Type B pancreatic cell (in vitro differentiated cells): ENCODE results near the gene JAZF1. TPM values are rescaled to one million over a fixed set of nuclear protein-coding genes. Genes with fewer than 3 reads are reported as not detected.

Experiments
- DNase-seq: peaks from one replicate; pipeline ENCODE4 v3.0.0; 2021; ENCODE audit warnings: mixed read lengths; ENCODE audit not compliant: unreplicated experiment; ENCODE audit errors: extremely low spot score
- H3K27ac Mint-ChIP-seq: 2 replicates; pipeline ENCODE4 v1.8.0; 2021; ENCODE audit warnings: mild to moderate bottlenecking, mixed read lengths
- H3K27me3 Mint-ChIP-seq: 2 replicates; pipeline ENCODE4 v1.8.0; 2021; ENCODE audit warnings: mixed read lengths
- H3K36me3 Mint-ChIP-seq: 2 replicates; pipeline ENCODE4 v1.8.0; 2021; ENCODE audit warnings: mixed read lengths
- H3K4me1 Mint-ChIP-seq: one replicate; pipeline ENCODE4 v1.8.0; 2021; ENCODE audit warnings: mixed read lengths; ENCODE audit not compliant: unreplicated experiment
- H3K4me3 Mint-ChIP-seq: 2 replicates; pipeline ENCODE4 v1.8.0; 2021; ENCODE audit warnings: mild to moderate bottlenecking, mixed read lengths
- H3K9me3 Mint-ChIP-seq: 2 replicates; pipeline ENCODE4 v1.8.0; 2021; ENCODE audit warnings: mixed read lengths
- CTCF ChIP-seq: fragments of 200-600 bp; sonication (generic); conservative IDR thresholded peaks from 2 replicates; pipeline ENCODE4 v1.5.0; 2021; ENCODE audit warnings: antibody characterized with exemption, mild to moderate bottlenecking
- total RNA-seq: library from RNA; stranded (reverse); gene quantifications from 2 replicates; pipeline ENCODE4 v1.2.1, GENCODE V29; 2021; ENCODE audit warnings: low replicate concordance

JAZF1 gene
- total RNA-seq, 1 donor from 2014 or later = 4.9 TPM

- H3K27ac Mint-ChIP-seq = no peak overlapping the region
- peaks cover 14% of the 10 kb centered on the region for H3K27me3 Mint-ChIP-seq
- no peaks in the 10 kb centered on the region for H3K4me1 Mint-ChIP-seq
- no peaks in the 10 kb centered on the region for H3K9me3 Mint-ChIP-seq
- no peak overlapping the region for H3K4me3 Mint-ChIP-seq
- DNase-seq = no peak
- TF ChIP-seq CTCF = peak; percentile 91
- H3K36me3 Mint-ChIP-seq = no peaks in the 10 kb centered on the region
Observed at GRCh38 chr7:28020302-28020940, 160.2 kb downstream of the JAZF1 start.

DNA sequence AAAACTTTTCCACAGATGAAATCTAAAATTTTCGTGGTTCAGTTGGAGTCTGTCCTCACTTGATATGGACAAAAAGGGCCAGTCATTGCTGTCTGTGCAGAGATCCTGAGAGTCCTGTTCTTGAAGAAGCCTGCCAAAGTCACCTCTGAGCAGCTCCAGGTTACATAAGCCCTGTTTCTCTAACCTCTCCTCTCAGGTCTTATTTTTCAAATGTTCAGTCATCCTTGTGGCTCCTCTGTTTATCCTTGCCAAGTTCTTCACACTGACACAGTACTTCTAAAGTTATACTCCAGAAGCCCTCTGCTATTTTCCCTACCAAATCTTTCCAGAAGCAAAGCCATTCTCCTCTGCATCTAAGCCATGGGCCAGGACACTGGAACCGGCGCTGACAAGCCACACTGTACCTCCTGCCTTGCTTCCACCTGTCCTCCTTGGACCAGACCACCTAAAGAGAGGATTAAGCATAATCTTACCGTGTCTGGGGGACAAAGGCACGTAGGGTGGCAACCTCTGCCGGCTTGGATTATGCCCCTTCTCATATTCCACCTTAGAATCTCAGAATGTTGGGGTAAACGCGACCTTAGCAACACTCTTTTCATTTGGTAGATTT, 161.6 kb downstream of the JAZF1 start:
- Mint-ChIP-seq H3K4me3 (no peak overlapping the region), H3K27me3 (peaks cover 14% of the 10 kb centered on the region), H3K9me3 (peaks cover 5% of the 10 kb centered on the region), H3K4me1 (no peaks in the 10 kb centered on the region), H3K27ac (no peak overlapping the region), H3K36me3 (no peaks in the 10 kb centered on the region)
- TF ChIP-seq CTCF = no peak
- no peak for DNase-seq

- TF ChIP-seq CTCF = no peak
- Mint-ChIP-seq H3K27me3 (peaks cover 14% of the 10 kb centered on the region), H3K4me3 (no peak overlapping the region), H3K36me3 (no peaks in the 10 kb centered on the region), H3K9me3 (peaks cover 5% of the 10 kb centered on the region), H3K27ac (no peak overlapping the region), H3K4me1 (no peaks in the 10 kb centered on the region)
- no peak for DNase-seq
Observed at GRCh38 chr7:28018446-28018845, 162.1 kb downstream of the JAZF1 start.

DNA sequence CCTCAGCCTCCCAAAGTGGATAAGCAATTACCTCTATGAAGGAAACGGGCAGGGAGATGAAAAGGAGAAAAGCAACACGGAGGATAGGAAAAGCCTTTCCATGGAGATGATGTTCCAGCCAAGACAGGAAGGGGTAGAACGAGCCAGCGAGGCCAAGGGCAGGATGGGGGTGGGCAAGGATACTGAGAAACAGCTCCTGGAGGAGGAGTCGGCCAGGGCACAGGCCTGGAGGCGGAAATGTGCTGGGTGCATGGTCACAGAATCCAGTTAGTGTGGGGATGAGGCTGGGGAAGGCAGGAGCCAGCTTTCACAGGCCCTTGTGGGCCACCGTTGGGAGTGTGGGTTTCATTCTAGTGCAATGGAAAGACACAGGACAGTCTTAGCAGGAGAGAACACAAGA, 162.6 kb downstream of the JAZF1 start:
- Mint-ChIP-seq H3K4me1 (no peaks in the 10 kb centered on the region), H3K36me3 (no peaks in the 10 kb centered on the region), H3K27me3 (peaks cover 14% of the 10 kb centered on the region), H3K9me3 (peaks cover 5% of the 10 kb centered on the region), H3K27ac (no peak overlapping the region), H3K4me3 (no peak overlapping the region)
- DNase-seq = no peak
- TF ChIP-seq CTCF = no peak

DNA sequence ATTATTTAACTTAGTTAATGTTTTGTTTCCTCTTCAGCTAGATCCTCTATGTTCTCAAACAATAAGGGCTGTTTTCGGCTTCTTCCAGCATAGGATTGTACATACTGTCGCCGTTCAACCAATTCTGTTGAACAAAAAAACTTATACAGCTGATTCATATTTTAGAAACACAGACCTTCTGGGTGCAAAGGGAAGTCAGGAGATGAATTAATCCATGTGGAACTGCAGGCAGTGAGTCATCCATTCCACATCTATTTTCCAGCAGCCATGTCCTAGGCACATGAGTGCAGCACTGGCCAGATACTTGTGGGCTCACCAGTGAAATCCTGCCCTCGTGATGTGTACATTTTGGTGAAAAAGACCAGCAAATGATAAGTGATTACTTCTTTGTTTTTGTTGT, 163.2 kb downstream of the JAZF1 start:
- no peak overlapping the region for H3K4me3 Mint-ChIP-seq
- peaks cover 5% of the 10 kb centered on the region for H3K9me3 Mint-ChIP-seq
- H3K27me3 Mint-ChIP-seq = peaks cover 14% of the 10 kb centered on the region
- no peaks in the 10 kb centered on the region for H3K4me1 Mint-ChIP-seq
- H3K27ac Mint-ChIP-seq = no peak overlapping the region
- DNase-seq = no peak
- TF ChIP-seq CTCF = no peak
- no peaks in the 10 kb centered on the region for H3K36me3 Mint-ChIP-seq
